Urothelium cell line (cell line): ENCODE data around the gene KRTAP3-2.

ENCODE experiments used
- DNase-seq: peaks from one replicate; pipeline ENCODE4 v3.0.0; 2011; ENCODE audit warnings: low spot score, mixed read lengths
- FAIRE-seq: peaks from 2 replicates; lab custom pipeline; 2011; peaks lifted over from hg19 to GRCh38; lab: Jason Lieb, UNC

The KRTAP3-2 gene

DNA sequence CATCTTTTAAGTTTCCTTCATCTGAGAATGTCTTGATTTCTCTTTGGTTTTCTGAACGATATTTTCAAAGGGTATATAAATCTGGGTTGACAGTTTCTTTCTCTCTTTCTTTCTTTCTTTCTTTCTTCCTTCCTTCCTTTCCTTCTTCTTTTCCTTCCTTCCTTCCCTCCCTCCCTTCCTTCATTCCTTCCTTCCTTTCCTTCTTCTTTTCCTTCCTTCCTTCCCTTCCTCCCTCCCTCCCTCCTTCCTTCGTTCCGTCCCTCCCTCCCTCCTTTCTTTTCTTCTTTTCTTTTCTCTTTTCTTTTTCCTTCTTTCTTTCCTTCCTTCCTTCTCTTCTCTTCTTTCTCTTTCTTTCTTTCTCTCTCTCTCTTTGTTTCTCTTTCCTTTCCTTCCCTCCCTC, 25.3 kb downstream of the KRTAP3-2 start:
- no peak for DNase-seq
- no peak for FAIRE-seq

- DNase-seq (no peak), FAIRE-seq (no peak)
These were observed 32.1 kb downstream of the KRTAP3-2 start for GRCh38 chr17:40967582-40967981.

- DNase-seq: no peak
- FAIRE-seq: no peak
These were observed 32.9 kb downstream of the KRTAP3-2 start, which contains the start of gene KRT39 for GRCh38 chr17:40966848-40967247. KRT39 (minus strand) TSS chr17:40966948; CDS start chr17:40966856, 92 bp downstream.

DNA sequence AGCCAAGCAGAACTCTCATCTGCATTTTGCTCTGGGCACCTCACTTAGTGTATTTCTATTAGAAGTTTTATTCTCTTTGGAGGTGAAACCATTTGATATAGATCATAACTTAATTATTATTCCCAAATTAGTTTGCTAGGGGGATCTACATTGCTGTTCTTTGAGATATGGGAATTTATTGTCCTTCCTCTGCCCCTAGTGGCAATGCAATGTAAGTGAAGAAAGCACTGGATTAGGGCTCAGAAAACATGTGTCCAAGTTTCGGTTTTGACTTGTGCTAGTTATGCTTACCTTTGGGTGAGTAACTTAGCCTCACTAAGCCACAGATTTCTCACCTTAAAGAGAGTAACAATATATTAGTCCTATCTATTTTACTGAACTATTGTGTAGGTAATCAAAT, 35.9 kb downstream of the KRTAP3-2 start:
- no peak for DNase-seq
- FAIRE-seq: no peak

GRCh38 chr17:40962059-40962561, 37.6 kb downstream of the KRTAP3-2 start:
- FAIRE-seq (no peak), DNase-seq (no peak)

GRCh38 chr17:40961591-40961990, 38.1 kb downstream of the KRTAP3-2 start:
- DNase-seq: no peak
- FAIRE-seq: no peak

- DNase-seq: no peak
- no peak for FAIRE-seq
These were observed 39.6 kb downstream of the KRTAP3-2 start for GRCh38 chr17:40960144-40960543.

GRCh38 chr17:40958086-40958953, 41.4 kb downstream of the KRTAP3-2 start:
- DNase-seq: no peak
- no peak for FAIRE-seq

- FAIRE-seq: peak; percentile 35
- DNase-seq: peak; percentile 71
These were observed 43.1 kb downstream of the KRTAP3-2 start for GRCh38 chr17:40956401-40957254.

DNA sequence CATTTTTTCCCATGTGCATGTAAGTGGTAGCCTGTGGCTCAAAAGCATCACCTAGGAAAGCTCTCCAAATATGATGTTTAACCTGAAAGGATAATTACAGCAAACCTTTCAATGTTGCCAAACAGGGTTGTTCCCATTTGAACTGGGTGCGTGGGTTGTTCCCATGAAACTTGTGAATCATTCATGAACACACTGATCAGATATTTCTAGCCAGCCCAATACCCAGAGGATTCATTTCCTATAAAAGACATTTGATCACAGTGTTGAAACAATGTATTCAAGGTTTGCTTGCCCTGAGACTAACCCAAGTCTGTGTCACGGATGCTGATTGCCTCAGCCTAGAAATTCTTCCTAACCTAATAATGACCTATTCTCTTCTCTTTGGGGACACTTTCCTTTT, 45.8 kb downstream of the KRTAP3-2 start:
- DNase-seq: peak; percentile 42
- FAIRE-seq: peak; percentile 23

GRCh38 chr17:40952661-40953060, 47.0 kb downstream of the KRTAP3-2 start:
- FAIRE-seq (peak; percentile 32), DNase-seq (no peak)

DNA sequence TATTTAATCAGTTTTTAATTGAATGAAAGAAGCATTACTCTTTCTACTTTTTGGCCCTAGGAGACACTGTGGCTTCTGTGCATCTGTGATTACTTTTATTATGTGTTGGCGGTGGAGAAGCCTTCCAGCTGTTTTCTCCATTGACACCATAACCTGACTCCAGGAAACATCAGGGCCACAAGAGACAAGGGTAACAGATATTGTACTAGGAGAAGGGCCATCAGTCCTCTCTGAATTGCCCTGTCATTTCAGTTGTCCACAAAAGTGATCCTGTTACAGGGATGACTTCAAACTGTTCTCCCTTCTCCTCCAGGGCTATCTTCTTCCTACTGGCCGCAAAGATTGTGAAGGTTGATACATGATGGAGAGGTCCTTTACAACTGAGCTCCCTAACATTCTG, 47.6 kb downstream of the KRTAP3-2 start:
- FAIRE-seq (no peak), DNase-seq (no peak)

DNA sequence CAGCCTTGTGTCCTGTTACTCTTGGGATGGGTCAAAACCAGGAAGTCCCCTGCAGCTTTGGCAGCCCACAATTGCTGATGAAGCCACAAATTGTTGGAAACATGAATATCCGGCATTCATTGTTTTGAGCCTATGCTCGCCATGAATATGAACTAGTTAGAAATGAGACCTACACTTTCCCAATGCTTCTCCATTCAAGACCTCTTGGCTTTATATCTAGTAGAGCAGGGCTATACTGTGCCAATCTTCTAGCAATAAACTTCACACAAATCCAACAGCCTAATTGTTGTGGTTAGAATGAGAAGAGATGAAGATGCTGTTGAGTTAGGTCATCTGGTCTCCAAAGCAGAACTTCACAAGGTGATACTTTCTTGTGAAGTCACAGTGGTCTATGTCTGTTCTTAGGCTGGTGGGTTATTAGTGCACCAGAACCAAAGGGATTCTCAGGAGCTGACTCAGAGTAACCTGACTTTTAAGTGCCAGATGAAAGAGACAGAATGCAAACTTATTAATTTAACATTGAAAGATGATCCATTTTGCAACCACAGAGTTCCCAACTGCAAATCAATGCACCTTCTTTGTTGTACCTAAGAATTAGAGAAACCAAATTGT, 48.6 kb downstream of the KRTAP3-2 start:
- peak; percentile 83 for FAIRE-seq
- DNase-seq: no peak

GRCh38 chr17:40950176-40950575, 49.5 kb downstream of the KRTAP3-2 start:
- FAIRE-seq: no peak
- no peak for DNase-seq

GRCh38 chr17:40949418-40949817, 50.3 kb downstream of the KRTAP3-2 start:
- DNase-seq (no peak), FAIRE-seq (no peak)
